MG63 (cell line): Measurements from ENCODE around the gene BMPR1B. TPM values are rescaled to one million over a fixed set of nuclear protein-coding genes. Genes with fewer than 3 reads are reported as not detected.

Source experiments
- DNase-seq: peaks from one replicate; pipeline ENCODE4 v3.0.0-alpha.2; 2020
- H3K27me3 ChIP-seq: fragments of 250-450 bp; sonication (Bioruptor Pico); 2 replicates; pipeline ENCODE4 v1.5.1; 2020; ENCODE audit warnings: mild to moderate bottlenecking, moderate library complexity
- H3K36me3 ChIP-seq: fragments of 250-450 bp; sonication (Bioruptor Pico); 2 replicates; pipeline ENCODE4 v1.5.1; 2020; ENCODE audit warnings: mild to moderate bottlenecking, moderate library complexity
- H3K4me3 ChIP-seq: fragments of 250-450 bp; sonication (Bioruptor Pico); 2 replicates; pipeline ENCODE4 v1.5.1; 2020; ENCODE audit warnings: mild to moderate bottlenecking, moderate library complexity
- H3K9me3 ChIP-seq: fragments of 250-450 bp; sonication (Bioruptor Pico); 2 replicates; pipeline ENCODE4 v1.5.1; 2020; ENCODE audit warnings: mild to moderate bottlenecking, moderate library complexity
- total RNA-seq: library from RNA; depleted of rRNA; stranded (reverse); fragments of >200 nt; shearing (Covaris generic); gene quantifications from 2 replicates; pipeline ENCODE4 v1.2.3, GENCODE V29; 2014; ENCODE audit warnings: low replicate concordance

Gene BMPR1B
- total RNA-seq, 1 experiment from 2014 or later, result not detected

- Histone ChIP-seq H3K27me3 (no peaks in the 10 kb centered on the region), H3K36me3 (no peaks in the 10 kb centered on the region), H3K4me3 (no peak overlapping the region), H3K9me3 (no peaks in the 10 kb centered on the region)
- no peak for DNase-seq
Observed at GRCh38 chr4:94852616-94853015, 94.9 kb downstream of the BMPR1B start.

- Histone ChIP-seq H3K27me3 (no peaks in the 10 kb centered on the region), H3K9me3 (no peaks in the 10 kb centered on the region), H3K36me3 (no peaks in the 10 kb centered on the region), H3K4me3 (no peak overlapping the region)
- no peak for DNase-seq
Observed at GRCh38 chr4:94856030-94856429, 98.3 kb downstream of the BMPR1B start.

- no peaks in the 10 kb centered on the region for H3K9me3 ChIP-seq
- no peaks in the 10 kb centered on the region for H3K36me3 ChIP-seq
- H3K4me3 ChIP-seq, result no peak overlapping the region
- no peaks in the 10 kb centered on the region for H3K27me3 ChIP-seq
- no peak for DNase-seq
Observed at GRCh38 chr4:94870146-94870545, 112.4 kb downstream of the BMPR1B start.

- Histone ChIP-seq H3K36me3 (no peaks in the 10 kb centered on the region), H3K4me3 (no peak overlapping the region), H3K27me3 (no peaks in the 10 kb centered on the region), H3K9me3 (no peaks in the 10 kb centered on the region)
- DNase-seq, result no peak
Observed at GRCh38 chr4:94871644-94872305, 114.0 kb downstream of the BMPR1B start.

- Histone ChIP-seq H3K9me3 (no peaks in the 10 kb centered on the region), H3K27me3 (no peaks in the 10 kb centered on the region), H3K4me3 (no peak overlapping the region), H3K36me3 (no peaks in the 10 kb centered on the region)
- no peak for DNase-seq
Observed at GRCh38 chr4:94877973-94878372, 120.2 kb downstream of the BMPR1B start.

- Histone ChIP-seq H3K4me3 (no peak overlapping the region), H3K27me3 (no peaks in the 10 kb centered on the region), H3K9me3 (no peaks in the 10 kb centered on the region), H3K36me3 (no peaks in the 10 kb centered on the region)
- DNase-seq, result no peak
Observed at GRCh38 chr4:94880956-94881355, 123.2 kb downstream of the BMPR1B start.

- DNase-seq, result no peak
- H3K27me3 ChIP-seq, result no peaks in the 10 kb centered on the region
- H3K4me3 ChIP-seq, result no peak overlapping the region
- H3K9me3 ChIP-seq, result no peaks in the 10 kb centered on the region
- H3K36me3 ChIP-seq, result no peaks in the 10 kb centered on the region
Observed at GRCh38 chr4:94882756-94883155, 125.0 kb downstream of the BMPR1B start.

- H3K9me3 ChIP-seq, result no peaks in the 10 kb centered on the region
- no peaks in the 10 kb centered on the region for H3K36me3 ChIP-seq
- no peak overlapping the region for H3K4me3 ChIP-seq
- DNase-seq, result no peak
- no peaks in the 10 kb centered on the region for H3K27me3 ChIP-seq
Observed at GRCh38 chr4:94887027-94887426, 129.3 kb downstream of the BMPR1B start.

- no peak overlapping the region for H3K4me3 ChIP-seq
- no peak for DNase-seq
- no peaks in the 10 kb centered on the region for H3K36me3 ChIP-seq
- H3K27me3 ChIP-seq, result no peaks in the 10 kb centered on the region
- H3K9me3 ChIP-seq, result no peaks in the 10 kb centered on the region
Observed at GRCh38 chr4:94889523-94889922, 131.8 kb downstream of the BMPR1B start.

- H3K36me3 ChIP-seq, result no peaks in the 10 kb centered on the region
- DNase-seq, result no peak
- H3K4me3 ChIP-seq, result no peak overlapping the region
- H3K27me3 ChIP-seq, result no peaks in the 10 kb centered on the region
- H3K9me3 ChIP-seq, result no peaks in the 10 kb centered on the region
Observed at GRCh38 chr4:94889946-94890345, 132.2 kb downstream of the BMPR1B start.

GRCh38 chr4:94890579-94890978 is 132.8 kb downstream of the BMPR1B start:
- no peaks in the 10 kb centered on the region for H3K36me3 ChIP-seq
- no peaks in the 10 kb centered on the region for H3K27me3 ChIP-seq
- no peak for DNase-seq
- no peaks in the 10 kb centered on the region for H3K9me3 ChIP-seq
- H3K4me3 ChIP-seq, result no peak overlapping the region

- no peak for DNase-seq
- Histone ChIP-seq H3K27me3 (no peaks in the 10 kb centered on the region), H3K4me3 (no peak overlapping the region), H3K9me3 (no peaks in the 10 kb centered on the region), H3K36me3 (no peaks in the 10 kb centered on the region)
Observed at GRCh38 chr4:94892051-94892450, 134.3 kb downstream of the BMPR1B start.

- Histone ChIP-seq H3K36me3 (no peaks in the 10 kb centered on the region), H3K9me3 (no peaks in the 10 kb centered on the region), H3K4me3 (no peak overlapping the region), H3K27me3 (no peaks in the 10 kb centered on the region)
- DNase-seq, result no peak
Observed at GRCh38 chr4:94895081-94895480, 137.3 kb downstream of the BMPR1B start.

GRCh38 chr4:94897023-94897422 is 139.3 kb downstream of the BMPR1B start:
- Histone ChIP-seq H3K27me3 (no peaks in the 10 kb centered on the region), H3K9me3 (no peaks in the 10 kb centered on the region), H3K36me3 (no peaks in the 10 kb centered on the region), H3K4me3 (no peak overlapping the region)
- no peak for DNase-seq

GRCh38 chr4:94905511-94905910 is 147.8 kb downstream of the BMPR1B start:
- H3K27me3 ChIP-seq, result no peaks in the 10 kb centered on the region
- no peak for DNase-seq
- no peaks in the 10 kb centered on the region for H3K9me3 ChIP-seq
- no peaks in the 10 kb centered on the region for H3K36me3 ChIP-seq
- no peak overlapping the region for H3K4me3 ChIP-seq

GRCh38 chr4:94909645-94910044 is 151.9 kb downstream of the BMPR1B start:
- no peaks in the 10 kb centered on the region for H3K9me3 ChIP-seq
- DNase-seq, result no peak
- no peak overlapping the region for H3K4me3 ChIP-seq
- no peaks in the 10 kb centered on the region for H3K36me3 ChIP-seq
- no peaks in the 10 kb centered on the region for H3K27me3 ChIP-seq

GRCh38 chr4:94911106-94911505 is 153.4 kb downstream of the BMPR1B start:
- no peak for DNase-seq
- no peaks in the 10 kb centered on the region for H3K36me3 ChIP-seq
- no peaks in the 10 kb centered on the region for H3K9me3 ChIP-seq
- H3K4me3 ChIP-seq, result no peak overlapping the region
- no peaks in the 10 kb centered on the region for H3K27me3 ChIP-seq

GRCh38 chr4:94912606-94913005 is 154.9 kb downstream of the BMPR1B start:
- Histone ChIP-seq H3K9me3 (no peaks in the 10 kb centered on the region), H3K4me3 (no peak overlapping the region), H3K36me3 (no peaks in the 10 kb centered on the region), H3K27me3 (no peaks in the 10 kb centered on the region)
- no peak for DNase-seq

- Histone ChIP-seq H3K36me3 (no peaks in the 10 kb centered on the region), H3K4me3 (no peak overlapping the region), H3K27me3 (no peaks in the 10 kb centered on the region), H3K9me3 (no peaks in the 10 kb centered on the region)
- no peak for DNase-seq
Observed at GRCh38 chr4:94913316-94913715, 155.6 kb downstream of the BMPR1B start.
